ENCODE measurements around the gene PLCB3.

PLCB3 gene

DNA sequence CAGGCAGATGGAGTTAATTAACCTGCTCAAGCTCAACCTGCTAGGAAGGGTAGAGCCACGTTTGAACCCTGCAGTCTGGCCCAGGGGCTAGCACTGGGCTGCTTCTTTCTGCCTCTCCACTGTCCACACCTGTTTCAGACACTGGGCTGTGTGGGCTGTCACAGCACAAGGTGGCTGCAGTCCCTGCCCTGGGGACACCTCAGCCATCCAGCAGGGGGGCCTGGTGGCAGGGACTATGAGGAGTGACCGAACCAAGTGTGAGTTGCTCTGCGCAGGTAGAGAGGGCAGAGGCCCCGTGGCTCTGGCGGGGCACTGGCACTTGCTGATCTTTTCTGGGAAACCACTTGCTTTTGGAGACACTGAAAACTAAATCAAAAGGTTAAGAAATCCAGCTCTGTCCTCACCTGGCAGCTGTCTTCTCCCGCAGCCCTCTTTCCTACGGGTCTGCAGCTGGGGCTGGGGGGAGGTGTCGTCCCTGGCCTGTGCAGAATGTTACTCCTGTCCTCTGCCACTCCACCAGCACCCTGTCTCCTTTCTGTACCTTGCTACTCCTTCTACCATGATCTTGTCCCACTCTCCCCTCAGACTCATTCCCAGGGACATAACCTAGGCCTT lies 27.4 kb downstream of the PLCB3 start:
- H3K4me3 ChIP-seq (ENCODE audit: low read length): no peak overlapping the region
- TF ChIP-seq, protein P1, sequence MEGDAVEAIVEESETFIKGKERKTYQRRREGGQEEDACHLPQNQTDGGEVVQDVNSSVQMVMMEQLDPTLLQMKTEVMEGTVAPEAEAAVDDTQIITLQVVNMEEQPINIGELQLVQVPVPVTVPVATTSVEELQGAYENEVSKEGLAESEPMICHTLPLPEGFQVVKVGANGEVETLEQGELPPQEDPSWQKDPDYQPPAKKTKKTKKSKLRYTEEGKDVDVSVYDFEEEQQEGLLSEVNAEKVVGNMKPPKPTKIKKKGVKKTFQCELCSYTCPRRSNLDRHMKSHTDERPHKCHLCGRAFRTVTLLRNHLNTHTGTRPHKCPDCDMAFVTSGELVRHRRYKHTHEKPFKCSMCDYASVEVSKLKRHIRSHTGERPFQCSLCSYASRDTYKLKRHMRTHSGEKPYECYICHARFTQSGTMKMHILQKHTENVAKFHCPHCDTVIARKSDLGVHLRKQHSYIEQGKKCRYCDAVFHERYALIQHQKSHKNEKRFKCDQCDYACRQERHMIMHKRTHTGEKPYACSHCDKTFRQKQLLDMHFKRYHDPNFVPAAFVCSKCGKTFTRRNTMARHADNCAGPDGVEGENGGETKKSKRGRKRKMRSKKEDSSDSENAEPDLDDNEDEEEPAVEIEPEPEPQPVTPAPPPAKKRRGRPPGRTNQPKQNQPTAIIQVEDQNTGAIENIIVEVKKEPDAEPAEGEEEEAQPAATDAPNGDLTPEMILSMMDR (IDR thresholded peaks at IDR 0.05; ENCODE audit: insufficient read depth, low read depth, low read length, missing control alignments): no peak
- DNase-seq (ENCODE audit: low read depth): no peak

DNA sequence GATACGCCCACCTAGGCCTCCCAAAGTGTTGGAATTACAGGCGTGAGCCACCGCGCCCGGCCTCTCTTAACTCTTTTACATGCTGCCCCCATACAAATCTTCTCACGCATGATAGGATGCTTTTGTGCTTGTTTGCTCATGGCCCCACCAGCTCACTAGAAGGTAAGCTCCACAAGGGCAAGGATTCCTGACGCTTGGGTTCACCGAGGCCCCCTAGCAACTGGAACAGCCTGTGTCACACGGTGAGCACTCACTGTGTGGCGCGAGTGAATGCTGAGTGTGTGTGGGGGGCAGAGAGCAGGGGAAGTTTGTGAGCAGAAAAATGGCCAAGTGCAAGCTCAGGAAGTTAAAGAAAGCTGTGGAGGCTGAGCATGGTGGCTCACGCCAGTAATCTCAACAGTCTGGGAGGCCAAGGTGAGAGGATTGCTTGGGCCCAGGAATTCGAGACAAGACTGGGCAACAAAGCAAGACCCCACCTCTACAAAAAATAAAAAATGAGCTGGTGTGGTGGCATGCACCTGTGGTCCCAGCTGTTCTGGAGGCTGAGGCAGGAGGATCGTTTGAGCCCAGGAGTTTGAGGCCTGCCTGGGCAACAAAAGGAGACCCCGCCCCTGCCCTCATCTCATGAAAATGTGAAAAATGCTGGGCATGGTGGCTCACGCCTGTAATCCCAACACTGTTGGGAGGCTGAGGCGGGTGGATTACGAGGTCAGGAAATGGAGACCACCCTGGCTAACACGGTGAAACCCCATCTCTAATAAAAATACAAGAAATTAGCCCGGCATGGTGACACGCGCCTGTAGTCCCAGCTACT lies 30.8 kb downstream of the PLCB3 start:
- TF ChIP-seq, protein P1 (IDR thresholded peaks at IDR 0.05; ENCODE audit: insufficient read depth, low read depth, low read length, missing control alignments): no peak
- no peak overlapping the region for H3K4me3 ChIP-seq (ENCODE audit: low read length)
- DNase-seq (ENCODE audit: low read depth): no peak

DNA sequence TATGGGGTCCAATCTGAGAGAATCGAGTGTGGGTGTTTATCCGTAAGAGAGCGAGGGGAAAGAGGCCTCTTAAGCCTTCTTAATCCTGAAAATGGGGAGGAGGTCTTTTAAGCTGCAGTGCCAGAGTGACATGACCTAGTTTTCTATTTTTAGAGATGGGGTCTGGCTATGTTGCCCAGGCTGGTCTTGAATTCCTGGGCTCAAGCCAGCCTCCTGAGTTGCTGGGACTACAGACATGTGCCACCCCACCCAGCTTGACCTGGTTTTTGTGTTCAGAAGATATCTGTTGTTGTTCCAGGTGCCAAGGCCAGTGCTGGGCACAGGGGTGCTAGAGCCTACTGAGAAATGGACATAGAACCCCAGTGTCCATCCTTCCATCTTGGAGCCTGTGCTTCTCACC lies 31.8 kb downstream of the PLCB3 start:
- no peak for DNase-seq (ENCODE audit: low read depth)
- no peak overlapping the region for H3K4me3 ChIP-seq (ENCODE audit: low read length)
- TF ChIP-seq, protein P1 (IDR thresholded peaks at IDR 0.05; ENCODE audit: insufficient read depth, low read depth, low read length, missing control alignments): no peak

DNA sequence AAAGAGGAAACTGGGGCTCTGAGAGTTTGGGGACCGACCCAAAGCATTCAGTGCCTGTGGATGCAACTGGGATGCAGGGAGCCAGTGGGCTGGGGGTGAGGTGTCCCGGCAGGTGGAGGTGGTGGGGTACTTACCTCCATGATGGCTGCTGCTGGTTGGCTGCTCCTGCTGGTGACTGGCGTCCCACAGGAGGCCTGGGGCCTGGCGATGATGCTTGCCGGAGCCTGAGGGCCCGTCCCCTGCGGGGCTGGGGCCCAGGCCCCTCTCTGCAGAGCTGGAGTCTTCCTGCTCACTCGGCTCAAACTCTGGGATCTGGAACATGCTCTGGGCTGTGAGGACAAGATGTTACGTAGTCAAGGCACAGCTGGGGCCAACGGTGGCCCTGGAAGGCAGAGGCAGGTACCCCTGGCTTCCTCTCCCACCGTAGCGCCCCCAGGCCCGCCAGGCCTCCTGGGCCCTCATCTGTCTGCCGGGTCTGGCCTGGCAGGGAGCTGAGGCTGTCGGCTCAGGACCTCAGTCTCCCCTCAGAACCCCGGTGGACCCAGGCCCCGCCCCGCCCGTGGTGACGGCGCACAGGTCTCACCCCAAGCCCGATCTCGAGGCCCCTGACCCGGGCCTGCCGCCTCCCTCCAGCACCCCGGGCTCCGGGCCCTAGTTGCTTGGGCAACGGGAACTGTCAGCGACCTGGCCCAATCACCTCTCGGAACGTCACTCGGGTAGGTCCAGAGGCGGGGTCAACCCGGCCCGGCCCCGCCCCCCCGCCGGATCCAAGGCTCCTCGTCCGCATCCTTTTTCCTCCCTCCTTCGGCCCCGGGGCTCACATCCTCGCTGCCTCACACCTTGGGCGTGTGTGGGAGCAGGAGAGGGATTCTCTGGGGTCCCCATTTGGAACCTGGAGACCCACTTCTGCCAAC lies 33.0 kb downstream of the PLCB3 start, which contains the start of gene BAD:
Gene BAD (minus strand): TSS at position 618 of the 914 bp plus-strand sequence. CDS start 297 bp downstream, at position 321.
- peak; percentile 95 for DNase-seq (ENCODE audit: low read depth)
- H3K4me3 ChIP-seq (ENCODE audit: low read length): peak within 1 kb of the TSS; percentile 70
- TF ChIP-seq, protein P1 (IDR thresholded peaks at IDR 0.05; ENCODE audit: insufficient read depth, low read depth, low read length, missing control alignments): no peak

DNA sequence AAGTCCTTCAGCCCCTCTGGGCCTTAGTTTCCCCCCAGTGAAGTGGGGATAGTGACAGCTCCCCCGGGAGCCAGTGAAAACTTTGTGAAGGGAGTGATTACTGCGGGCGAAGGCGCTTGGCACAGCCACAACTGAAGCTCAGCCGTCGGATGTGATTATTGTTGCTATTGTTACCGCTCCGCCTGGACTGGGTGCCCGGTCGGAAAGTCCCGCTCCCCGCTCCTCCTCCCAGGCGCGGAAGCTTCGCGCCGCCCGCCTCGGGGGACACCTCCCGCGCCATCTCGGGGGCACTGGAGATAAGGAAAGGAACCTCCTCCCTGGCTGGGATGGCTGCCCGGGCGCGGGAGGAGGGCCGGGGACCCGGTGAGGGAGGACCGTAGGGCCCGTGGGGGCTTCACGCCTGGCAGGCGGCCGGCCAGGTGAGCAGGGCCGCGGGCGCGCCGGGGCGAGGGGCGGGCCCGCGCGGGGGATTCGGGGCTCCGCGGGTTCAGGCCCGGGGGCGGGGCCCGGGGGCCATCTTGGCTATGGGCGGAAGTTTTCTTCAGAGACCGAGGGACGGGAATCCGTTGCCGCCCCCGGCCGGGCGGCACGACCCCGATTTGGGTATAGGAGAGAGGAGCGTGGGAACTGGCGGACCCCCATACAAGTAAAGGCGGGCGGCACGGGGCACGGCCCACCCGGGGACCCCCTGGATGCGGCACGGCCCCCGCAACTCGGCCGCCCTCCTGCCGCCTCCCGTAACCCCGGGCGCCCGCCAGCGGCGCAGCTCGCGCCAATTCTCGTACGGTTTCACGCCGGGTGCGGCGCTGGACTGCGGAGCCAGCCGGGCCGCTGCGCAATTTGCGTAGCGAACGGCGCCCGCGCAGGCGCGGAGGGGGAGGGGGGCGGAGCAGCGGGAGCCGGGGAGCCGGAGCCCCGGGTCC lies 33.9 kb downstream of the PLCB3 start, which contains the start of gene GPR137:
Gene GPR137 (plus strand): TSS at position 887 of the 923 bp plus-strand sequence. CDS start 677 bp downstream, outside the sequence.
- peak within 1 kb of the TSS; percentile 70 for H3K4me3 ChIP-seq (ENCODE audit: low read length)
- DNase-seq (ENCODE audit: low read depth): peak; percentile 79
- TF ChIP-seq, protein P1 (IDR thresholded peaks at IDR 0.05; ENCODE audit: insufficient read depth, low read depth, low read length, missing control alignments): no peak

Data from epithelial cell of esophagus (primary cell).